Activated CD4-positive, alpha-beta T cell treated with anti-CD3 and anti-CD28 coated beads for 36 hours (primary cell): Measurements from ENCODE around the gene BRD1. TPM values are rescaled to one million over a fixed set of nuclear protein-coding genes. Genes with fewer than 3 reads are reported as not detected.
A peak's percentile ranks its signal among the peaks of the same experiment; 100 is the strongest.
"Not testable (repeated sequence)": the region's sequence is repeated elsewhere in the genome, so short reads cannot be mapped to it uniquely, and the experiment has no call there.

Experiments used
- ATAC-seq: fragments of 200-7000 bp; cut with Tn5 transposase; one replicate; pipeline ENCODE4 v1.10.0; 2021; ENCODE audit warnings: mild to moderate bottlenecking, moderate library complexity
- CTCF ChIA-PET: fragments of 350-600 bp; sonication (Branson Sonifier 250); formaldehyde crosslinking; loops from one replicate; lab custom pipeline; 2021; ENCODE audit warnings: antibody characterized with exemption; lab: Charles Lee
- POLR2A ChIA-PET: fragments of 350-600 bp; sonication (Branson Sonifier 250); formaldehyde crosslinking; loops from one replicate; lab custom pipeline; 2021; ENCODE audit warnings: antibody characterized with exemption, inconsistent platforms; lab: Charles Lee
- DNase-seq: peaks from one replicate; pipeline ENCODE4 v3.0.0-alpha.2; 2020
- H3K27ac Mint-ChIP-seq: one replicate; pipeline ENCODE4 v1.8.0; 2021; ENCODE audit warnings: mixed read lengths
- H3K27me3 Mint-ChIP-seq: one replicate; pipeline ENCODE4 v1.8.0; 2021; ENCODE audit warnings: mixed read lengths
- H3K36me3 Mint-ChIP-seq: one replicate; pipeline ENCODE4 v1.8.0; 2021; ENCODE audit warnings: low read depth, mixed read lengths
- H3K4me1 Mint-ChIP-seq: one replicate; pipeline ENCODE4 v1.8.0; 2021; ENCODE audit warnings: mixed read lengths
- H3K4me3 Mint-ChIP-seq: one replicate; pipeline ENCODE4 v1.8.0; 2021; ENCODE audit warnings: mild to moderate bottlenecking, moderate library complexity, mixed read lengths
- H3K9me3 Mint-ChIP-seq: one replicate; pipeline ENCODE4 v1.8.0; 2021; ENCODE audit warnings: low read depth, mixed read lengths
- intact Hi-C, 2 experiments: fragments of 100-400 bp; cut with DNase I in 1 of 2; cut with micrococcal nuclease in 1 of 2; formaldehyde crosslinking; loops; one replicate each; pipeline versions ENCODE4 v1.14.2 to v1.15.1; 2022 to 2024; cut with DNase I, micrococcal nuclease
- total RNA-seq, 2 experiments: library from RNA; stranded (reverse); gene quantifications; one replicate each; pipeline ENCODE4 v1.2.3, GENCODE V29; 2021

BRD1 gene
- total RNA-seq, 2 experiments from 2014 or later: 22.1 to 23.6 TPM

DNA sequence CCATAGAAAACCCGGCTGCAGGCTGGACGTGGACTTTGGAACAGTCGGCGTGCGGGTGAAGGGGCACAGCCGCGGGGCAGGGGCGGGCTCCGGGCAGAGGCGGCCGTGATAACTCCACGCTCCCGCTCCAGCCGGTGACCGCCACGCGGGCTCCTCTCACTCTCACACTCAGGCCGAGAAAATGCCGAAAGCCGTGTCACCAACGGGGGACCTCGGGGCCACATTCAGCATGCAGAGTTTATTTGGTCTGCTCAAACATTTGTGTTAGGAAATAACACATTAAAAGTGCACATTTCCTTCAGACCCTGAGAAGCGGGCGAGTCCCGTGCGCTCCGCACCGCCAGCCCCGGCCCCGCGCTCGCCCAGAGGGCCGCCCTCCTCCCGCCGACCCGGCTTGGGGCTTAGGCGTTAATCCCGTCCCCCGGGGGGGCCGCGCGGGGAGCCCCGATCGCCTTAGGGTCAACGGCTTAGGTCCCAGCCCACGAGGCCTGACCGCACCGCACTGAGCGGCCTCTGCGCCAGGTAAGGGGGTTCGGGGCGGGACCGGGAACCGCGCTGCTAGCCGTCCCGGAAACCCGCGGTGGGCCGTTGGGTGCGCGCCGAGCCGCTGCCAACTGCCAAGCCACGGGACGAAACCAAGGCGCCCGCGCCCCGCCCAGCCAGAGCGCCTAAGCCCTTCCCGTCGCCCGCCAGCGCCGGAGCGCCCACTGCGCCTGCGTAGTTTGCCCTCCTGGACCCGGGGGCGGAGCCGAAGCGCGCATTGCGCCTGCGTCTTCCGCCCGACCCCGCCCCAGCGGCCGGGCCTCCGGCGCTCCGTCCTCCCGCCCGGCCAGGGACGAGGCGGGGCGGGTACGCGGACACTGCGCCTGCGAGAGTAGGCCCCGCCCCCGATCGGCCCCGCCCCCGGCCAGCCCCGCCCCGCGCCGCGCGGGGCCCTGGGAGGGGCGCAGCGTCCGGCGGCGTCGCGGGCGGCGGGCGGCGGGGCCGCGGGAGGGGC lies 25.5 kb upstream of the BRD1 start, which contains the start of gene ZBED4:
Gene ZBED4, plus strand, starts transcription at position 947 of the 997 bp plus-strand sequence. CDS start 29,819 bp downstream, outside the sequence.
- Mint-ChIP-seq H3K27ac (peak within 1 kb of the TSS; percentile 87), H3K27me3 (peaks cover 8% of the 10 kb centered on the region), H3K36me3 (peaks cover 2% of the 10 kb centered on the region), H3K4me1 (peaks cover 36% of the 10 kb centered on the region), H3K9me3 (no peaks in the 10 kb centered on the region), H3K4me3 (peak within 1 kb of the TSS; percentile 96)
- intact Hi-C loops: loop anchor here (1.0 to 5.0 kb wide), 12 partner anchors 14 to 768 kb away; partner anchors contain the start of genes ALG12 (in 2 of the 2), CRELD2 (in 2 of the 2), NCAPH2 (in 1 of the 2) and PIM3 (in 1 of the 2)
- peak; percentile 88 for ATAC-seq
- POLR2A ChIA-PET: interaction anchor here (0.6 to 0.9 kb wide), 2 partner anchors 14 to 119 kb away, joined by 3 to 4 read pairs; no protein-coding TSS in a partner anchor
- peak; percentile 99 for DNase-seq
- CTCF ChIA-PET: no interaction called here

DNA sequence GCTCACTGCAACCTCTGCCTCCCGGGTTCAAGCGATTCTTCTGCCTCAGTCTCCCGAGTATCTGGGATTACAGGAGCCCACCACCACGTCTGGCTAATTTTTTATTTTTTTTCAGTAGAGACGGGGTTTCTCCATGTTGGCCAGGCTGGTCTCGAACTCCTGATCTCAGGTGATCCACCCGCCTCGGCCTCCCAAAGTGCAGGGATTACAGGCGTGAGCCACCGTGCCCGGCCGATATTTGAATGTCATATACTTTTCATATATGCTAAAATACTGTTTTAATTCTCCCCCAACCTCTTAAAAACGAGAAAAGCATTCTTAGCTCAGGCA lies 24.9 kb upstream of the BRD1 start:
- POLR2A ChIA-PET: interaction anchor here (0.6 to 0.9 kb wide), 2 partner anchors 13 to 119 kb away, joined by 3 to 4 read pairs; no protein-coding TSS in a partner anchor
- H3K27ac Mint-ChIP-seq, H3K36me3 Mint-ChIP-seq, CTCF ChIA-PET, DNase-seq, H3K9me3 Mint-ChIP-seq, ATAC-seq: not testable (repeated sequence)
- H3K4me3 Mint-ChIP-seq: peak overlapping the region; percentile 63
- H3K27me3 Mint-ChIP-seq: peaks cover 13% of the 10 kb centered on the region
- H3K4me1 Mint-ChIP-seq: peaks cover 33% of the 10 kb centered on the region
- intact Hi-C loops: loop anchor here in 1 of 2 experiments (2.0 to 5.0 kb wide), 3 partner anchors 118 to 675 kb away; partner anchors contain the start of gene SCO2

DNA sequence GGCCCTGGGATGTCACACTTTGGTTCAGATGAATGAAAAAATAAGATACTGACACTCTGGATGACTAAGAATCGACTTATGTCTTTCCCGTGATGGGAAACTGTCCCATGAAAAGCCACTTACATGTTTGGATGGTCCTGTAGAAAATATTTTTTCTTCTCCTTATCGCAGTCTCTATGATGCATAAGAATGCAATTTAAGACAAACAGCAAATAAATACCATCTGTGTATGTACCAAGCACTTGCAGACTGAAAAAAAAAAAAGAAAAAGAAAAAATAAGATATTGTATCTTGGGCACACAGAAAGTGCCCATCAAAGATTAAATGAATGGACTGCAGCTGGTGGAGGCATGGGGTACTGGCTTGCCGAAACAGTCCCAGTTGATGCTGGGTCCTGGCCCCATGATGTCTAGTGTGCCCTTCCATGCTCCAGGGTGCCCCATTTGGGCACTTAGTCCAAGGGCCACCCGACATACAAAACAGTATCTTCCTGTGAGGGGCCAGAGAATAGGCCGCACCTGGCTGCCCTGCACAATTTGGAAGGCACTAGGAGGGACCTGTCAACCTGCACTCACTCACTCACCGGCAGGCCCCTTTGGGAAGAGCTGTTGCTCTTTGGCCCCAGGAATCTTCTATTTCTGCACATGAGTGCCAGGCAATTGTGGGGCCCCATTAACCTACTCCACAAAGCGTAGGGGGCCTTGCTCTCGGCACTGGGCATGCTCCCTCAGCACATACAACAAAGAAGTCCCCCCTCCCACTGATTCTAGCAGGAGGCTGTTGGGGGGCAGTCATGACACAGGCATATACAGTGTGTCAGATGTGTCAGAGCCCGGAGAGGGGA lies 23.5 kb upstream of the BRD1 start:
- ChIA-PET POLR2A (no interaction called here), CTCF (interaction anchor here (0.7 kb wide), 1 partner anchor 16 kb away, joined by 4 read pairs; no protein-coding TSS in a partner anchor)
- peaks cover 28% of the 10 kb centered on the region for H3K4me1 Mint-ChIP-seq
- H3K4me3 Mint-ChIP-seq: peak overlapping the region; percentile 6
- H3K9me3 Mint-ChIP-seq: no peaks in the 10 kb centered on the region
- ATAC-seq: no peak
- no peak overlapping the region for H3K27ac Mint-ChIP-seq
- peaks cover 16% of the 10 kb centered on the region for H3K27me3 Mint-ChIP-seq
- peaks cover 2% of the 10 kb centered on the region for H3K36me3 Mint-ChIP-seq
- DNase-seq: no peak
- intact Hi-C loops: loop anchor here in 1 of 2 experiments (5.0 kb wide), 1 partner anchor 676 kb away; the partner anchor contains the start of gene SCO2

DNA sequence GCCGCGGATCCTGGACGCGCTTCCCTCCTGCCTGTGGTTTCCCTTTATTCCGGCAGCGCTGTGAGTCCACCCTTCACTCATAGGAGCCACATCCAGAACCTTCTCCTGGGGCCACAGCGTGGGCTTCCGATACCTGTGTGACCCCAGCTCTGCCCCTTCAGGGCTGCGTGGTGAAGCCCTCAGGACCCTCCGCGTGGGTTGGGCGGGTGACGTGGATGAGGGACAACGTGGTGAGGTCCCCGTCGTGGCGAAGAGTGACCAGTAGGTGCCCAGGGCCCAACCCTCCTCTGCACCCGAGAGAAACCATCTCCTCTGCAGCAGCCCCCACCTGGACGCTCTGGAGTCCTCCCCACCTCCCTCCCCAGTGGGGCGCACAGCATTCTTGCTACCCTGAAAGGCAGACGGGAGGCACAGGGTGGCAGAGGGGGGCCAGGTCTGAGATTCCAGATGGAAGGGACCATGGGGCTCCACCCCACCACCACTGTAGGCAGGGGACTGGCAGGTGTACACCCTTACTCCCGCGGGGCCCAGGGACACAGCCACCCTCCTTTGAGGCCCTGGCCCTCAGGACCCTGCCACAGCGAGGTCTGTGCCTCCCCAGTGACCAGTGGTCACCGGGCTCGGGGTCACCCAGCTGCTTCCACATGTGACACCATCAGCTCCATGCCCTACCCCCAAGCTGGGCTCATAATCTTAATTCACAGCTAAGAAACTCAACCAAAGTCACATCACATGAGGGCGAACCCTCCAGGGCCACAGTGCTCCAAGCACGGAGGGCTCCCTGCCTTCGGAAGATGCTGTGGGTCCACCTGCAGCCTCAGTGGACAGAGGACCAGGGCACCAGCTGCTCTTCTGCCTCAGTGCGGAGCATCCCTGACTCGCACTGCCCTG lies 22.6 kb upstream of the BRD1 start:
- intact Hi-C loops: loop anchor here in 1 of 2 experiments (5.0 kb wide), 1 partner anchor 677 kb away; the partner anchor contains the start of gene SCO2
- peaks cover 16% of the 10 kb centered on the region for H3K27me3 Mint-ChIP-seq
- H3K4me1 Mint-ChIP-seq: peaks cover 19% of the 10 kb centered on the region
- no peaks in the 10 kb centered on the region for H3K9me3 Mint-ChIP-seq
- CTCF ChIA-PET: no interaction called here
- H3K4me3 Mint-ChIP-seq: peak overlapping the region; percentile 1
- POLR2A ChIA-PET: interaction anchor here (0.6 kb wide), 1 partner anchor 20 kb away, joined by 3 read pairs; no protein-coding TSS in a partner anchor
- no peak for DNase-seq
- peaks cover 2% of the 10 kb centered on the region for H3K36me3 Mint-ChIP-seq
- no peak for ATAC-seq
- no peak overlapping the region for H3K27ac Mint-ChIP-seq

DNA sequence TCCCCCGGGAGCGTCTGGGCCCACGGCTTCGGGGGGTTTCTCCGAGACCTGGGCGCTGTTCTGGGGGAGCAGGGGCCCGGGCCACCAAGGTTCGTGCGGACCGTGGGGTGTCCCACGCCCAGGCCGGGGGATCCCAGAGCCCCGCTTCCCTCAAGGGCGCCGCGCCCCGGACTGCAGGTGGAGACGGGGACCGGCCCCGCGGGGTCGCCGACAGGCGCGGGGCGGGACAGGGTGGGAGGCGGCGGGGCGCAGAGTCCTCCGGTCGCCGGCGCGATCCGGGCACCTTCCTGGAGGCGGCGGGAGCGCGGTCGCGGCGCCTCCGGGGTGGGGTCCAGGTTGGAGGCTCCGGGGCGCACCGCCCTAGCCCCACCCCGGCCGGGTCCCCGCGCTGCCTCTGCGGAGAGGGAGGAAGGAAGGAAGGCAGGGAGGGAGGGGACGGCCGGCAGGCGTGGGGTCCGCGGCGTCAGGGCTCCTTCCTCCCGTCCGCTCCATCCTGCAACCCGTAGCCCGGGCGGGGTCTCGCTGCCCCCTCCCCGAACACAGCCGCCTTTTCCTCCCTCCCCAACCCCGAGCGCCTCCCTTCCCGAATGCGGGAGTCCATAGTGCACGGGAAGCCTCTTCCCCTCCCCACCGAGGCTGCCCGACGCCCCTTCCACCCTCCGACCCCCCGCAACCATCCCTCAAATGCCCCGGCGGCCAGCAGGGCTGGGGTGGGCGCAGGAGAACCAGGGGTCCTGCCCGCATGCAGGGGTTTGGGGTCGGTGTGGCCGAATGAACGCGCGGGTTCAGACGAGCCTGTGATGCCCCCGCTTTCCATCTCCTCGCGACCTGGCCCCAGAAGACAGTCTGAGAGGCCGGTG lies 21.7 kb upstream of the BRD1 start:
- intact Hi-C loops: loop anchor here in 1 of 2 experiments (5.0 kb wide), 1 partner anchor 678 kb away; the partner anchor contains the start of gene SCO2
- Mint-ChIP-seq H3K27me3 (peaks cover 16% of the 10 kb centered on the region), H3K27ac (no peak overlapping the region), H3K4me1 (peaks cover 12% of the 10 kb centered on the region), H3K36me3 (peaks cover under 1% of the 10 kb centered on the region), H3K9me3 (no peaks in the 10 kb centered on the region), H3K4me3 (peak overlapping the region; percentile 1)
- ATAC-seq: no peak
- POLR2A ChIA-PET: no interaction called here
- DNase-seq: no peak
- CTCF ChIA-PET: no interaction called here

DNA sequence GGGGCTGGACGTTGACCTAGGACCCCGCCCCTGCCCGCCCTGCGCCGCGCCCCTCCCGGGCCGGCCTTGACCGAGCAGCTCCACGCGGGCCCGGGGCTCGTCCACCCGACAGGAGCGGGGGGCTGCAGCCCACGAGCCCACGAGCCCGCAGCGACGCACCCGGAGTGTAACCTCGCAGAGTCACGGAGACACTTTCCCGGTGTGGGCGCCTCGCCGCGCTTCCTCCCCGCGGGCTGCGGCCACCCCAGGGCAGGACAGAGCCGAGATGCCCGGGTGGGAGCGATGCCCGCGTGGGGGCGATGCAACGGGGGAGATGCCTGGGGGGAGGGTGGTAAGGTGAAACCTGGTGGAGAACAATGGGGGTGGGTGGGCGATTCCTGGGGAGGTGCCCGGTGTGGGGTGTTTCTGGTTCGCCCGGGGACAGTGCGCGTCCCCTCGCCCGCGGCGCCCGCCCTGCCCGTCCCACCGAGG lies 21.1 kb upstream of the BRD1 start:
- Mint-ChIP-seq H3K27ac (no peak overlapping the region), H3K36me3 (no peaks in the 10 kb centered on the region), H3K9me3 (no peaks in the 10 kb centered on the region), H3K27me3 (peaks cover 16% of the 10 kb centered on the region), H3K4me1 (peaks cover 12% of the 10 kb centered on the region), H3K4me3 (no peak overlapping the region)
- intact Hi-C loops: no loop called here
- POLR2A ChIA-PET: no interaction called here
- CTCF ChIA-PET: no interaction called here
- ATAC-seq (no peak), DNase-seq (no peak)

DNA sequence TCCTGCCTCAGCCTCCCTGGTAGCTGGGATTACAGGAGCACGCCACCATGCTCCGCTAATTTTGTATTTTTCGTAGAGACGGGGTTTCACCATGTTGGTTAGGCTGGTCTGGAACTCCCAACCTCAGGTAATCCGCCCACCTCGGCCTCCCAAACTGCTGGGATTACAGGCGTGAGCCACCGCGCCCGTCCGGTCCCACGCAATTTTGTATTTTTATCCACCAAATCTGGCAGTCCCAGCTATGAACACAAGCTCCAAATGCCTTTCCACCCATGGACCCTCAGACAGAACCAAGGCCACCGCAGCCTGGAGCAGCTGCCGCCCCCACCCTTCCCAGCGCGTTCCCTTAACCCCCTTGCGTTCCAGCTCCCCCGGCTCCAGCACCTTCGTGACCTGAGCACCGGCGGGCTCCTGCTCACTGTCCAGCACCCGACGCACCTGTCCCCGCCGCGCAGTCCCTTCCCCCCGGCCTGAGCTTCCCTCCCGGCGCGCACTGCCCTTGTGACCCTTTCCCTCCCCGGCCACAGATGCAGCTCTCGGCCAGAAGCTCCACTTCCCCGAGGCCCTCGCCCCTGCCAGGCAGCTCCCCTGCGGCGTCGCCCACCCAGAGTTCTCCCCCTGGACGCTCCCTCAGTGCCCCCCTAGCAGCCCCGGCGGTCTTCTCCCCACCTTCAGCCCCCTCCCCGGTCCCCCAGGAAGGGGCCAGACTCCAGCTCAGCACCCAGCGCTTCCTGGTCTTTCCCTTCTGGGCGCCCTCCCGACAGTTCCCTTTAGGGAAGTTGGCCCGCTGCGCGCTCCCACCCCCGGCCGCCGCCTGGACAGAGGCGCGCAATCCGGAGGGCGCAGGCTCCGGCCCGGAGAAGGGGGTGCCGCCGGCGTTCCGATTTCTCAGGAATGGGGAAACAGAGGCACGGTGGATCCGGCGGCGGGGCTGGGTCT lies 20.3 kb upstream of the BRD1 start:
- POLR2A ChIA-PET: no interaction called here
- peaks cover 12% of the 10 kb centered on the region for H3K4me1 Mint-ChIP-seq

DNA sequence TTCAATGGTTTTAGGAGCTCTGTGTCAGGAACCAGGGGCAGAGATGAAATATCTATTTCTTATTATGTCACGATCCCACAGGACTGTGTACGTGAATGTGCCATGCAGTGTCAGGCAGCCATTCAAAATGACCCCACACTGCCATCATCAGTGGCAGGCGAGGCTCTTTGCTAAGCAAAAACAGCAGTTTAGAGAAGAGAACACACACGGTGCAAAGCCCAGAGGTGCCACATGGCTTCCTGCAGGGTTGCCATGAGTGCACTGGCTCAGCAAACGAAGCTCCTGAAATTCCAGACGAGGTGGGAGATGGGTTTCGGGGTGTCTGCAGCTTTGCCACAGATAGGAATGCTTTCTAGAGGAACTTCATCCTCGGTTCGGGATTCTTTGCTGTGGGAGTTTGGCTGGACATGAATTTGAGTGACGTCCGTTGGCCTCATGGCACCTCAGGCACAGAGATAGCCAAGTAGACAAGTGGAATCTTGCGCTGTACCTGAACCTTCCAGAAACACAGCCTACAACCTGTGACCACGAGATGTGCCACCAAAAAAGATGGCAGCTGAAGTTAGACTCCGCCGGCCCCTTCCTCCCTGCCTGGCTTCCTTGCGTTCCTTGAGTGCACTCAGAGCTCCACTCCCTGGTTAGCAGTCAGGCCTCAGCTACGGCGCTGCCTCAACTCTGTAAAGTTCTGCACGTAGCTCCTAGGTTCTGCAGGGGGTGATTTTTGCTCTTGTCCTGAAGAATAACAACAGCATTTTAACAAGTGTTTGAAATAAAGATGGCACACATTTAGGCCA lies 18.2 kb upstream of the BRD1 start:
- POLR2A ChIA-PET: interaction anchor here (0.6 kb wide), 1 partner anchor 59 kb away, joined by 4 read pairs; no protein-coding TSS in a partner anchor
- ATAC-seq (no peak), DNase-seq (no peak)
- H3K4me1 Mint-ChIP-seq: peaks cover 9% of the 10 kb centered on the region
- H3K36me3 Mint-ChIP-seq: no peaks in the 10 kb centered on the region
- intact Hi-C loops: no loop called here
- no peak overlapping the region for H3K27ac Mint-ChIP-seq
- H3K27me3 Mint-ChIP-seq: peaks cover 15% of the 10 kb centered on the region
- no peaks in the 10 kb centered on the region for H3K9me3 Mint-ChIP-seq
- no peak overlapping the region for H3K4me3 Mint-ChIP-seq
- CTCF ChIA-PET: interaction anchor here (0.7 kb wide), 1 partner anchor 93 kb away, joined by 3 read pairs; no protein-coding TSS in a partner anchor

More for the DNA sequence above, 20.3 kb upstream of the BRD1 start:
- peaks cover 16% of the 10 kb centered on the region for H3K27me3 Mint-ChIP-seq
- peak overlapping the region; percentile 28 for H3K4me3 Mint-ChIP-seq
- intact Hi-C loops: no loop called here
- CTCF ChIA-PET: interaction anchor here (0.7 kb wide), 1 partner anchor 58 kb away, joined by 3 read pairs; no protein-coding TSS in a partner anchor
- no peaks in the 10 kb centered on the region for H3K9me3 Mint-ChIP-seq
- DNase-seq (no peak), ATAC-seq (no peak)
- no peak overlapping the region for H3K27ac Mint-ChIP-seq
- H3K36me3 Mint-ChIP-seq: no peaks in the 10 kb centered on the region
